GM23338 (cell line): ENCODE measurements around the gene NEDD4. TPM values are rescaled to one million over a fixed set of nuclear protein-coding genes. Genes with fewer than 3 reads are reported as not detected.

Experiments
- ATAC-seq: fragments of 200-7000 bp; cut with Tn5 transposase; 3 replicates; pipeline ENCODE4 v1.9.1; 2020
- DNase-seq: peaks from one replicate; pipeline ENCODE4 v3.0.0-alpha.2; 2015; ENCODE audit warnings: low spot score
- H2AFZ ChIP-seq: fragments of 200-600 bp; sonication (generic); 2 replicates; pipeline ENCODE4 v1.8.0; 2016; ENCODE audit warnings: antibody characterized with exemption, mild to moderate bottlenecking, moderate library complexity
- H3F3A ChIP-seq: fragments of 200-600 bp; sonication (generic); replicated peaks from 2 replicates; pipeline ENCODE4 v1.8.0; 2017; ENCODE audit warnings: antibody characterized with exemption, mixed run types, low read depth
- H3K27ac ChIP-seq: fragments of 200-600 bp; sonication (generic); 2 replicates; pipeline ENCODE4 v1.6.1; 2016; ENCODE audit warnings: low read depth
- H3K27me3 ChIP-seq: fragments of 200-600 bp; sonication (generic); 2 replicates; pipeline ENCODE4 v1.8.0; 2016; ENCODE audit warnings: mild to moderate bottlenecking, mixed run types, moderate library complexity; ENCODE audit not compliant: insufficient read depth
- H3K36me3 ChIP-seq: fragments of 200-600 bp; sonication (generic); 2 replicates; pipeline ENCODE4 v1.8.0; 2016; ENCODE audit warnings: mild to moderate bottlenecking; ENCODE audit not compliant: insufficient read depth
- H3K4me1 ChIP-seq: fragments of 200-600 bp; sonication (generic); 2 replicates; pipeline ENCODE4 v1.8.0; 2016; ENCODE audit warnings: mild to moderate bottlenecking, moderate library complexity; ENCODE audit not compliant: insufficient read depth
- H3K4me2 ChIP-seq: fragments of 200-600 bp; sonication (generic); 2 replicates; pipeline ENCODE4 v1.7.1; 2017; ENCODE audit warnings: mixed run types
- H3K4me3 ChIP-seq: fragments of 200-600 bp; sonication (generic); 2 replicates; pipeline ENCODE4 v1.6.1; 2016; ENCODE audit warnings: mixed run types
- H3K79me2 ChIP-seq: fragments of 200-600 bp; sonication (generic); replicated peaks from 2 replicates; pipeline ENCODE4 v1.8.0; 2017; ENCODE audit warnings: mild to moderate bottlenecking; ENCODE audit not compliant: insufficient read depth
- H3K9me2 ChIP-seq: fragments of 200-600 bp; sonication (generic); 2 replicates; pipeline ENCODE4 v1.8.0; 2017; ENCODE audit not compliant: insufficient read depth
- H4K20me1 ChIP-seq: fragments of 200-600 bp; sonication (generic); replicated peaks from 2 replicates; pipeline ENCODE4 v1.8.0; 2017; ENCODE audit warnings: mild to moderate bottlenecking; ENCODE audit not compliant: insufficient read depth
- H3K27ac Mint-ChIP-seq: 2 replicates; pipeline ENCODE4 v1.8.0; 2020; ENCODE audit warnings: inconsistent platforms, mild to moderate bottlenecking, moderate library complexity, mixed read lengths
- H3K27me3 Mint-ChIP-seq: 3 replicates; pipeline ENCODE4 v1.8.0; 2022; ENCODE audit warnings: low read depth, mild to moderate bottlenecking, moderate library complexity, mixed read lengths, inconsistent platforms; ENCODE audit not compliant: insufficient read depth, poor library complexity
- H3K36me3 Mint-ChIP-seq: 3 replicates; pipeline ENCODE4 v1.8.0; 2021; ENCODE audit warnings: low read depth, mild to moderate bottlenecking, inconsistent platforms, moderate library complexity, mixed read lengths
- H3K4me1 Mint-ChIP-seq: 3 replicates; pipeline ENCODE4 v1.8.0; 2020; ENCODE audit warnings: mild to moderate bottlenecking, inconsistent platforms, mixed read lengths
- H3K4me3 Mint-ChIP-seq: 3 replicates; pipeline ENCODE4 v1.8.0; 2021; ENCODE audit warnings: moderate library complexity, mild to moderate bottlenecking, inconsistent platforms, mixed read lengths
- H3K9me3 Mint-ChIP-seq: 3 replicates; pipeline ENCODE4 v1.8.0; 2020; ENCODE audit warnings: moderate library complexity, mild to moderate bottlenecking, inconsistent platforms, mixed read lengths
- CREB1 ChIP-seq: fragments of 250-450 bp; sonication (Bioruptor Pico); IDR thresholded peaks from 2 replicates; pipeline ENCODE4 v1.5.0; 2020; ENCODE audit warnings: low read depth, mild to moderate bottlenecking, moderate library complexity
- CTCF ChIP-seq, 2 experiments: fragments of 200-600 bp in 1 of 2; sonication (generic) in 1 of 2; conservative IDR thresholded peaks; 2 replicates each; pipeline versions ENCODE4 v1.5.1 to v1.6.1; 2016 to 2017; ENCODE audit warnings: antibody characterized with exemption in 2 of 2, low read depth in 2 of 2, mild to moderate bottlenecking in 2 of 2, moderate library complexity in 1 of 2
- ETS1 ChIP-seq: IDR thresholded peaks from 2 replicates; pipeline ENCODE4 v1.6.1; 2016; ENCODE audit warnings: antibody characterized with exemption
- EZH2 ChIP-seq: fragments of 200-600 bp; sonication (generic); IDR thresholded peaks from one replicate; pipeline ENCODE4 v1.8.0; 2017; ENCODE audit warnings: antibody characterized with exemption, mild to moderate bottlenecking, low read depth; ENCODE audit not compliant: unreplicated experiment
- EZH2phosphoT487 ChIP-seq: fragments of 200-600 bp; sonication (generic); IDR thresholded peaks from one replicate; pipeline ENCODE4 v1.8.1; 2018; ENCODE audit warnings: antibody characterized with exemption; ENCODE audit not compliant: unreplicated experiment
- JUNB ChIP-seq: IDR thresholded peaks from one replicate; pipeline ENCODE4 v1.6.1; 2016; ENCODE audit warnings: antibody characterized with exemption; ENCODE audit not compliant: unreplicated experiment
- NANOG ChIP-seq: IDR thresholded peaks from 2 replicates; pipeline ENCODE4 v1.6.1; 2016; ENCODE audit warnings: antibody characterized with exemption, borderline replicate concordance
- POLR2AphosphoS5 ChIP-seq: IDR thresholded peaks from 2 replicates; pipeline ENCODE4 v1.6.1; 2016; ENCODE audit warnings: antibody characterized with exemption, low read depth
- REST ChIP-seq: IDR thresholded peaks from one replicate; pipeline ENCODE4 v1.6.1; 2018; ENCODE audit warnings: antibody characterized with exemption; ENCODE audit not compliant: unreplicated experiment
- STAT1 ChIP-seq: IDR thresholded peaks from one replicate; pipeline ENCODE4 v1.6.1; 2016; ENCODE audit warnings: antibody characterized with exemption; ENCODE audit not compliant: unreplicated experiment
- ZNF114 ChIP-seq: fragments of 250-450 bp; sonication (Bioruptor Pico); IDR thresholded peaks from 2 replicates; pipeline ENCODE4 v1.5.0; 2020; ENCODE audit warnings: mild to moderate bottlenecking, moderate library complexity
- ZNF331 ChIP-seq: fragments of 250-450 bp; sonication (Bioruptor Pico); IDR thresholded peaks from 2 replicates; pipeline ENCODE4 v1.5.0; 2020; ENCODE audit warnings: low read depth, mild to moderate bottlenecking, moderate library complexity
- ZNF462 ChIP-seq: fragments of 250-450 bp; sonication (Bioruptor Pico); IDR thresholded peaks from 2 replicates; pipeline ENCODE4 v1.5.0; 2020; ENCODE audit warnings: mild to moderate bottlenecking, moderate library complexity
- polyA plus RNA-seq: library from polyadenylated mRNA; unstranded; fragments of >200 nt; fragmentation: Nextera tagmentation; extraction: Ambion mirVana; gene quantifications from 2 replicates; pipeline ENCODE4 v1.2.1, GENCODE V29; 2016
- total RNA-seq: library from RNA; depleted of rRNA; stranded (reverse); fragments of >200 nt; shearing (Covaris generic); gene quantifications from 2 replicates; pipeline ENCODE4 v1.2.3, GENCODE V29; 2014

The NEDD4 gene
- total and polyA plus RNA-seq, 2 experiments from 2014 or later, result 2.1 to 7.2 TPM

- no peak for TF ChIP-seq ETS1
- TF ChIP-seq STAT1, result no peak
- no peak for TF ChIP-seq EZH2phosphoT487
- TF ChIP-seq ZNF331 (CRISPR knock-in tag), result no peak
- no peak for TF ChIP-seq CTCF (conservative IDR thresholded peaks at IDR 0.05; ENCODE audit: low read depth in 2 of 2)
- no peak for TF ChIP-seq CREB1
Observed at GRCh38 chr15:56031836-56032235, 38.4 kb upstream of the NEDD4 start (continued).

GRCh38 chr15:56031402-56031801, 38.0 kb upstream of the NEDD4 start:
- Mint-ChIP-seq H3K27ac (no peak overlapping the region), H3K36me3 (no peaks in the 10 kb centered on the region), H3K4me1 (no peaks in the 10 kb centered on the region), H3K4me3 (no peak overlapping the region), H3K9me3 (no peaks in the 10 kb centered on the region), H3K27me3 (peaks cover 4% of the 10 kb centered on the region)
- Histone ChIP-seq H3K4me1 (no peaks in the 10 kb centered on the region), H3K4me3 (no peak overlapping the region), H3K9me2 (peaks cover 4% of the 10 kb centered on the region; the same call in 1 of the 2 replicates), H3K27me3 (no peaks in the 10 kb centered on the region), H3F3A (no peaks in the 10 kb centered on the region), H3K27ac (no peak overlapping the region), H3K79me2 (no peaks in the 10 kb centered on the region), H3K36me3 (no peaks in the 10 kb centered on the region), H2AFZ (peak overlapping the region; percentile 77; the same call in 1 of the 2 replicates), H3K4me2 (no peak overlapping the region), H4K20me1 (no peaks in the 10 kb centered on the region)
- ATAC-seq (no peak), DNase-seq (no peak)
- TF ChIP-seq ZNF331 (CRISPR knock-in tag), result no peak
- TF ChIP-seq EZH2phosphoT487, result no peak
- TF ChIP-seq ZNF114 (CRISPR knock-in tag), result no peak
- no peak for TF ChIP-seq EZH2
- TF ChIP-seq ZNF462 (CRISPR knock-in tag), result no peak
- no peak for TF ChIP-seq POLR2AphosphoS5
- TF ChIP-seq REST, result no peak
- TF ChIP-seq STAT1, result no peak
- no peak for TF ChIP-seq NANOG
- TF ChIP-seq JUNB, result no peak
